Sigmoid colon (tissue), 7 donors: Measurements from ENCODE around the gene NUCB1. TPM values are rescaled to one million over a fixed set of nuclear protein-coding genes. Genes with fewer than 3 reads are reported as not detected.
"Not testable (repeated sequence)": the region's sequence is repeated elsewhere in the genome, so short reads cannot be mapped to it uniquely, and the experiment has no call there.

ENCODE experiments used
- DNase-seq: peaks from one replicate; pipeline ENCODE4 v3.0.0-alpha.2; 2019
- H3K27ac ChIP-seq, 4 donors: fragments of 200-600 bp; sonication (generic); one replicate each; pipeline ENCODE4 v1.5.1; 2016 to 2019; ENCODE audit warnings: mild to moderate bottlenecking in 1 of 4
- H3K27me3 ChIP-seq, 3 donors: fragments of 200-600 bp; sonication (generic); one replicate each; pipeline ENCODE4 v1.5.1; 2019; ENCODE audit warnings: mild to moderate bottlenecking in 1 of 3
- H3K36me3 ChIP-seq, 4 donors: fragments of 200-600 bp; sonication (generic); one replicate each; pipeline ENCODE4 v1.5.1; 2016 to 2019
- H3K4me1 ChIP-seq, 4 donors: fragments of 200-600 bp; sonication (generic); one replicate each; pipeline ENCODE4 v1.5.1; 2017 to 2019
- H3K4me3 ChIP-seq, 4 donors: fragments of 200-600 bp; sonication (generic); one replicate each; pipeline ENCODE4 v1.5.1; 2017 to 2019; ENCODE audit warnings: mild to moderate bottlenecking in 2 of 4, moderate library complexity in 1 of 4
- H3K9me3 ChIP-seq, 4 donors: fragments of 200-600 bp in 3 of 4; sonication (generic) in 3 of 4; one replicate each; pipeline versions ENCODE4 v1.5.1 to v1.6.1; 2013 to 2019
- CTCF ChIP-seq, 4 experiments: fragments of 450-650 bp in 3 of 4; fragments of 200-600 bp in 1 of 4; IDR thresholded peaks; one replicate each; pipeline ENCODE4 v1.5.1; 2016 to 2019; ENCODE audit warnings: antibody characterized with exemption in 4 of 4, mild to moderate bottlenecking in 3 of 4, moderate library complexity in 2 of 4
- EP300 ChIP-seq, 4 donors: sonication (generic); formaldehyde crosslinking; IDR thresholded peaks; one replicate each; pipeline ENCODE4 v1.6.1; 2017; ENCODE audit warnings: antibody characterized with exemption in 4 of 4
- POLR2A ChIP-seq, 2 donors: fragments of 450-650 bp; IDR thresholded peaks; one replicate each; pipeline ENCODE4 v1.6.1; 2016; ENCODE audit warnings: antibody characterized with exemption in 2 of 2, mild to moderate bottlenecking in 2 of 2, moderate library complexity in 2 of 2
- POLR2AphosphoS5 ChIP-seq, 4 donors: sonication (generic); formaldehyde crosslinking; IDR thresholded peaks; one replicate each; pipeline ENCODE4 v1.6.1; 2017; ENCODE audit warnings: antibody characterized with exemption in 4 of 4
- WGBS, 2 donors: extraction: QIAGEN DNeasy Blood & Tissue Kit; methylation state at CpG; one replicate each; pipeline ENCODE4 v1.1.7; 2013; 5-methylcytosine and 5-hydroxymethylcytosine counted together
- intact Hi-C: fragments of 100-400 bp; cut with DNase I; formaldehyde crosslinking; loops from one replicate; pipeline ENCODE4 v1.15.1; 2023
- polyA plus RNA-seq, 3 donors: library from polyadenylated mRNA; stranded (reverse); fragments of 200-250 nt; gene quantifications; one replicate each; pipeline ENCODE4 v1.2.3, GENCODE V29; 2013
- total RNA-seq, 4 donors: library from RNA; depleted of rRNA; stranded (reverse); fragments of >200 nt; gene quantifications; one replicate each; pipeline ENCODE4 v1.1.0, GENCODE V29; 2016
- donor health status: healthy with polysubstance abuse.
- donor health status: Bipolar disorder and iron deficiency.
- donor health status: healthy.

NUCB1 gene
- total and polyA plus RNA-seq, 7 donors: 43.0 to 303 (median 174) TPM

GRCh38 chr19:48895226-48895625, 4.9 kb upstream of the NUCB1 start:
- no peak for DNase-seq

GRCh38 chr19:48896191-48896720, 3.9 kb upstream of the NUCB1 start:
- Histone ChIP-seq H3K4me1 (peaks cover 0 to 30% (median 25%) of the 10 kb centered on the region in 4 donors), H3K27ac (peak overlapping the region; percentile 78 to 89 (median 82)), H3K36me3 (no peaks in the 10 kb centered on the region), H3K27me3 (no peaks in the 10 kb centered on the region), H3K4me3 (peak overlapping the region; percentile 16 to 58 (median 54)), H3K9me3 (no peaks in the 10 kb centered on the region)
- DNase-seq: peak; percentile 86
- TF ChIP-seq CTCF (IDR thresholded peaks at IDR 0.05) (no peak), POLR2AphosphoS5 (IDR thresholded peaks at IDR 0.05) (peak in 2 of 4 donors; percentile 12 to 17)
- WGBS, 2 donors: 31 to 53% methylated on average over 25 of the region's 25 CpGs
- intact Hi-C loops: no loop called here

More at GRCh38 chr19:48895226-48895625, 4.9 kb upstream of the NUCB1 start:
- no peaks in the 10 kb centered on the region for H3K36me3 ChIP-seq
- intact Hi-C loops: no loop called here
- TF ChIP-seq POLR2A (IDR thresholded peaks at IDR 0.05) (no peak), CTCF (IDR thresholded peaks at IDR 0.05) (no peak), POLR2AphosphoS5 (IDR thresholded peaks at IDR 0.05) (no peak), EP300 (IDR thresholded peaks at IDR 0.05) (no peak)
- no peaks in the 10 kb centered on the region for H3K27me3 ChIP-seq
- WGBS, 2 donors: 72 to 85% methylated on average over 21 of the region's 21 CpGs
- no peaks in the 10 kb centered on the region for H3K9me3 ChIP-seq
- no peak overlapping the region for H3K4me3 ChIP-seq
- H3K27ac ChIP-seq: no peak overlapping the region
- H3K4me1 ChIP-seq: peaks cover 0 to 21% (median 18%) of the 10 kb centered on the region in 4 donors

- intact Hi-C loops: no loop called here
- no peaks in the 10 kb centered on the region for H3K36me3 ChIP-seq
- H3K27ac ChIP-seq: peak overlapping the region; percentile 78 to 89 (median 82)
- TF ChIP-seq POLR2A (IDR thresholded peaks at IDR 0.05) (no peak), CTCF (IDR thresholded peaks at IDR 0.05) (no peak), EP300 (IDR thresholded peaks at IDR 0.05) (no peak), POLR2AphosphoS5 (IDR thresholded peaks at IDR 0.05) (no peak)
- no peak overlapping the region for H3K4me3 ChIP-seq
- no peaks in the 10 kb centered on the region for H3K27me3 ChIP-seq
- 78 to 79% methylated on average over 5 of the region's 5 CpGs for WGBS, 2 donors
- H3K9me3 ChIP-seq: no peaks in the 10 kb centered on the region
- DNase-seq: no peak
- H3K4me1 ChIP-seq: peaks cover 0 to 40% (median 34%) of the 10 kb centered on the region in 4 donors
Measured at GRCh38 chr19:48897181-48897580, 2.9 kb upstream of the NUCB1 start.

- H3K9me3 ChIP-seq, H3K27me3 ChIP-seq, intact Hi-C loops, DNase-seq, H3K36me3 ChIP-seq: not testable (repeated sequence)
- WGBS, 2 donors: 84 to 85% methylated on average over 11 of the region's 11 CpGs
- H3K4me3 ChIP-seq: peak overlapping the region; percentile 73 to 92 (median 84)
- peak overlapping the region; percentile 88 to 91 (median 89) for H3K27ac ChIP-seq
- peaks cover 0 to 49% (median 44%) of the 10 kb centered on the region in 4 donors for H3K4me1 ChIP-seq
Measured at GRCh38 chr19:48899386-48899749, 744 bp upstream of the NUCB1 start.

- H3K27ac ChIP-seq: peak overlapping the region; percentile 88 to 91 (median 89)
- TF ChIP-seq POLR2A (IDR thresholded peaks at IDR 0.05): no peak
- TF ChIP-seq CTCF (IDR thresholded peaks at IDR 0.05): no peak
- no peak for TF ChIP-seq POLR2AphosphoS5 (IDR thresholded peaks at IDR 0.05)
- TF ChIP-seq EP300 (IDR thresholded peaks at IDR 0.05): no peak
- 12 to 15% methylated on average over 24 of the region's 24 CpGs for WGBS, 2 donors
- intact Hi-C loops: loop anchor here (5.0 kb wide), 1 partner anchor 52 kb away; the partner anchor contains the start of gene BAX
- no peaks in the 10 kb centered on the region for H3K27me3 ChIP-seq
- H3K4me3 ChIP-seq: peak overlapping the region; percentile 73 to 92 (median 84)
- H3K9me3 ChIP-seq: no peaks in the 10 kb centered on the region
- peak; percentile 74 for DNase-seq
- peaks cover 0 to 46% (median 42%) of the 10 kb centered on the region in 4 donors for H3K4me1 ChIP-seq
- H3K36me3 ChIP-seq: peaks cover 0 to 20% (median 11%) of the 10 kb centered on the region in 4 donors
Measured at GRCh38 chr19:48900477-48901406, 630 bp downstream of the NUCB1 start.

GRCh38 chr19:48902291-48902690, 2.2 kb downstream of the NUCB1 start:
- intact Hi-C loops: loop anchor here (5.0 kb wide), 1 partner anchor 50 kb away; the partner anchor contains the start of gene BAX
- H3K27ac ChIP-seq, H3K4me3 ChIP-seq, DNase-seq, H3K9me3 ChIP-seq, H3K27me3 ChIP-seq: not testable (repeated sequence)
- peaks cover 0 to 35% (median 18%) of the 10 kb centered on the region in 4 donors for H3K36me3 ChIP-seq
- H3K4me1 ChIP-seq: peaks cover 0 to 35% (median 34%) of the 10 kb centered on the region in 4 donors
- WGBS, 2 donors: 96 to 97% methylated on average over 7 of the region's 7 CpGs

- H3K9me3 ChIP-seq, DNase-seq, H3K27me3 ChIP-seq, H3K4me3 ChIP-seq, H3K27ac ChIP-seq: not testable (repeated sequence)
- H3K36me3 ChIP-seq: peaks cover 0 to 48% (median 24%) of the 10 kb centered on the region in 4 donors
- H3K4me1 ChIP-seq: peaks cover 0 to 35% (median 34%) of the 10 kb centered on the region in 4 donors
- intact Hi-C loops: loop anchor here (5.0 kb wide), 1 partner anchor 49 kb away; the partner anchor contains the start of gene BAX
Measured at GRCh38 chr19:48903788-48904187, 3.7 kb downstream of the NUCB1 start.
